Spleen (tissue), 7 donors: Measurements from ENCODE around the gene RPP25.

Source experiments
- POLR2A ChIP-seq, 3 donors: fragments of 450-650 bp; IDR thresholded peaks; one replicate each; pipeline ENCODE4 v1.5.1; 2017; ENCODE audit warnings: antibody characterized with exemption in 3 of 3, mild to moderate bottlenecking in 1 of 3
- POLR2AphosphoS5 ChIP-seq, 3 donors: sonication (generic); formaldehyde crosslinking; IDR thresholded peaks; one replicate each; pipeline ENCODE4 v1.5.1; 2017; ENCODE audit warnings: antibody characterized with exemption in 3 of 3
- TF ChIP-seq, protein P1 (sequence below), 11 experiments: fragments of 200-600 bp in 7 of 11; fragments of 450-650 bp in 4 of 11; sonication (generic) in 4 of 11; IDR thresholded peaks in 8 of 11; conservative IDR thresholded peaks in 3 of 11; 1 replicate in 7 of 11; 2 replicates in 4 of 11; pipeline versions ENCODE4 v1.4.0 to v1.8.0; 2016 to 2021; ENCODE audit warnings: antibody characterized with exemption in 11 of 11, inconsistent platforms in 4 of 11, mild to moderate bottlenecking in 1 of 11
- donor health status: DM: no; HTN: no; CAD: no; lungs with moderate emphysema.
- donor health status: DM: no; HTN: no; CAD: no.
- donor health status: DM: no; HTN: no; CAD: no.

GRCh38 chr15:75002398-75002797 is 45.8 kb upstream of the RPP25 start:
- TF ChIP-seq POLR2A (IDR thresholded peaks at IDR 0.05) (no peak), POLR2AphosphoS5 (IDR thresholded peaks at IDR 0.05) (no peak)
- TF ChIP-seq, protein P1, sequence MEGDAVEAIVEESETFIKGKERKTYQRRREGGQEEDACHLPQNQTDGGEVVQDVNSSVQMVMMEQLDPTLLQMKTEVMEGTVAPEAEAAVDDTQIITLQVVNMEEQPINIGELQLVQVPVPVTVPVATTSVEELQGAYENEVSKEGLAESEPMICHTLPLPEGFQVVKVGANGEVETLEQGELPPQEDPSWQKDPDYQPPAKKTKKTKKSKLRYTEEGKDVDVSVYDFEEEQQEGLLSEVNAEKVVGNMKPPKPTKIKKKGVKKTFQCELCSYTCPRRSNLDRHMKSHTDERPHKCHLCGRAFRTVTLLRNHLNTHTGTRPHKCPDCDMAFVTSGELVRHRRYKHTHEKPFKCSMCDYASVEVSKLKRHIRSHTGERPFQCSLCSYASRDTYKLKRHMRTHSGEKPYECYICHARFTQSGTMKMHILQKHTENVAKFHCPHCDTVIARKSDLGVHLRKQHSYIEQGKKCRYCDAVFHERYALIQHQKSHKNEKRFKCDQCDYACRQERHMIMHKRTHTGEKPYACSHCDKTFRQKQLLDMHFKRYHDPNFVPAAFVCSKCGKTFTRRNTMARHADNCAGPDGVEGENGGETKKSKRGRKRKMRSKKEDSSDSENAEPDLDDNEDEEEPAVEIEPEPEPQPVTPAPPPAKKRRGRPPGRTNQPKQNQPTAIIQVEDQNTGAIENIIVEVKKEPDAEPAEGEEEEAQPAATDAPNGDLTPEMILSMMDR (IDR thresholded peaks at IDR 0.05 in 8 of 11, conservative IDR thresholded peaks at IDR 0.05 in 3 of 11) = no peak
